ENCODE results near the gene PTPN14.
"Not testable (repeated sequence)": the region's sequence is repeated elsewhere in the genome, so short reads cannot be mapped to it uniquely, and the experiment has no call there.

The PTPN14 gene

GRCh38 chr1:214509622-214510021 is 41.8 kb downstream of the PTPN14 start:
- DNase-seq, result not testable (repeated sequence)

- no peak for DNase-seq
These were observed 44.4 kb downstream of the PTPN14 start for GRCh38 chr1:214506972-214507431.

- DNase-seq, result no peak
These were observed 46.3 kb downstream of the PTPN14 start for GRCh38 chr1:214505134-214505533.

GRCh38 chr1:214504330-214504729 is 47.1 kb downstream of the PTPN14 start:
- DNase-seq, result no peak

- DNase-seq, result no peak
These were observed 47.8 kb downstream of the PTPN14 start for GRCh38 chr1:214503553-214503952.

GRCh38 chr1:214500340-214501055 is 50.9 kb downstream of the PTPN14 start:
- no peak for DNase-seq

GRCh38 chr1:214499732-214500131 is 51.7 kb downstream of the PTPN14 start:
- no peak for DNase-seq

- DNase-seq, result no peak
These were observed 53.4 kb downstream of the PTPN14 start for GRCh38 chr1:214498021-214498420.

GRCh38 chr1:214496126-214496525 is 55.3 kb downstream of the PTPN14 start:
- DNase-seq, result no peak

- DNase-seq, result no peak
These were observed 56.7 kb downstream of the PTPN14 start for GRCh38 chr1:214494706-214495105.

GRCh38 chr1:214494179-214494578 is 57.2 kb downstream of the PTPN14 start:
- not testable (repeated sequence) for DNase-seq

- no peak for DNase-seq
These were observed 58.1 kb downstream of the PTPN14 start for GRCh38 chr1:214493126-214493796.

- DNase-seq, result no peak
These were observed 58.9 kb downstream of the PTPN14 start for GRCh38 chr1:214492401-214493075.

- no peak for DNase-seq
These were observed 59.8 kb downstream of the PTPN14 start for GRCh38 chr1:214491468-214492146.

- no peak for DNase-seq
These were observed 66.3 kb downstream of the PTPN14 start for GRCh38 chr1:214485151-214485550.

- DNase-seq, result not testable (repeated sequence)
These were observed 68.2 kb downstream of the PTPN14 start for GRCh38 chr1:214483180-214483579.

GRCh38 chr1:214481983-214482634 is 69.3 kb downstream of the PTPN14 start:
- DNase-seq, result not testable (repeated sequence)

- DNase-seq, result no peak
These were observed 74.2 kb downstream of the PTPN14 start for GRCh38 chr1:214476986-214477870.

- no peak for DNase-seq
These were observed 75.0 kb downstream of the PTPN14 start for GRCh38 chr1:214476229-214476985.

GRCh38 chr1:214475746-214476145 is 75.7 kb downstream of the PTPN14 start:
- no peak for DNase-seq

- no peak for DNase-seq
These were observed 76.1 kb downstream of the PTPN14 start for GRCh38 chr1:214475331-214475730.

Data from central memory CD4-positive, alpha-beta T cell (primary cell).